Keratinocyte (primary cell): ENCODE data around the gene GNB3.
"Not testable (repeated sequence)": the region's sequence is repeated elsewhere in the genome, so short reads cannot be mapped to it uniquely, and the experiment has no call there.

ENCODE experiments used
- EZH2 ChIP-seq: IDR thresholded peaks from one replicate; pipeline ENCODE4 v1.6.1; 2012; ENCODE audit warnings: inconsistent platforms, mild to moderate bottlenecking, low read length, moderate library complexity
- TF ChIP-seq, protein P1 (sequence below), 3 experiments: IDR thresholded peaks in 1 of 3; conservative IDR thresholded peaks in 1 of 3; optimal IDR thresholded peaks in 1 of 3; 2 replicates in 2 of 3; 3 replicates in 1 of 3; pipeline versions ENCODE3 to v1.5.1; 2011; ENCODE audit warnings: low read length in 3 of 3, mild to moderate bottlenecking in 3 of 3, moderate library complexity in 2 of 3, control low read depth in 1 of 3, inconsistent platforms in 1 of 3; ENCODE audit not compliant: insufficient read depth in 2 of 3; ENCODE audit errors: extremely low read depth in 1 of 3

DNA sequence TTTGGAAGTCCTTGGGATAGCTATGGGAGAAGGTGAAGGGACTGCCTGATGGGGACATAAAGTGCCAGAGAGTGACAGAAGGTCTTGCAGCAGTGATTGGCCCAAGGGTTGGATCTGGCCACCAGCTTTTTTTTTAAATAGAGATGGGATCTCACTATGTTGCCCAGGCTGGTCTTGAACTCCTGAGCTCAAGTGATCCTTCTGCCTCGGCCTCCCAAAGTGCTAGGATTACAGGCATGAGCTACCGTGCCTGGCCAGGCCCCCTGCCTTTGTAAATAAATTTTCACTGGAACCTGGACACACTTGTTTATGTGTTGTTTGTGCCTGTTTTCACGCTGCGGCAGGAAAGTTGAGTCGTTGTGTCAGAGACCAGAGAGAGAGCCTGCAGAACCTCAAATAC lies 24.6 kb downstream of the GNB3 start:
- TF ChIP-seq, protein P1, sequence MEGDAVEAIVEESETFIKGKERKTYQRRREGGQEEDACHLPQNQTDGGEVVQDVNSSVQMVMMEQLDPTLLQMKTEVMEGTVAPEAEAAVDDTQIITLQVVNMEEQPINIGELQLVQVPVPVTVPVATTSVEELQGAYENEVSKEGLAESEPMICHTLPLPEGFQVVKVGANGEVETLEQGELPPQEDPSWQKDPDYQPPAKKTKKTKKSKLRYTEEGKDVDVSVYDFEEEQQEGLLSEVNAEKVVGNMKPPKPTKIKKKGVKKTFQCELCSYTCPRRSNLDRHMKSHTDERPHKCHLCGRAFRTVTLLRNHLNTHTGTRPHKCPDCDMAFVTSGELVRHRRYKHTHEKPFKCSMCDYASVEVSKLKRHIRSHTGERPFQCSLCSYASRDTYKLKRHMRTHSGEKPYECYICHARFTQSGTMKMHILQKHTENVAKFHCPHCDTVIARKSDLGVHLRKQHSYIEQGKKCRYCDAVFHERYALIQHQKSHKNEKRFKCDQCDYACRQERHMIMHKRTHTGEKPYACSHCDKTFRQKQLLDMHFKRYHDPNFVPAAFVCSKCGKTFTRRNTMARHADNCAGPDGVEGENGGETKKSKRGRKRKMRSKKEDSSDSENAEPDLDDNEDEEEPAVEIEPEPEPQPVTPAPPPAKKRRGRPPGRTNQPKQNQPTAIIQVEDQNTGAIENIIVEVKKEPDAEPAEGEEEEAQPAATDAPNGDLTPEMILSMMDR (optimal IDR thresholded peaks at IDR 0.05 in 1 of 3, IDR thresholded peaks at IDR 0.05 in 1 of 3, conservative IDR thresholded peaks at IDR 0.05 in 1 of 3; ENCODE audit: extremely low read depth in 1 of 3, insufficient read depth in 2 of 3, low read length in 3 of 3) = not testable (repeated sequence)
- TF ChIP-seq EZH2 = not testable (repeated sequence)
